Rectal smooth muscle tissue (tissue), 1 donor: ENCODE data around the gene MAOB.

Experiments used
- H3K27ac ChIP-seq: one replicate; pipeline ENCODE4 v1.7.0; 2013; ENCODE audit warnings: low read depth, low read length, inconsistent platforms
- H3K27me3 ChIP-seq: one replicate; pipeline ENCODE4 v1.7.0; 2013; ENCODE audit warnings: low read length; ENCODE audit not compliant: control insufficient read depth, insufficient read depth
- H3K36me3 ChIP-seq: one replicate; pipeline ENCODE4 v1.7.0; 2013; ENCODE audit warnings: low read length; ENCODE audit not compliant: control insufficient read depth, insufficient read depth
- H3K4me1 ChIP-seq: one replicate; pipeline ENCODE4 v1.7.0; 2013; ENCODE audit warnings: low read length; ENCODE audit not compliant: control insufficient read depth, insufficient read depth
- H3K4me3 ChIP-seq: one replicate; pipeline ENCODE4 v1.7.0; 2013; ENCODE audit warnings: low read length
- H3K9ac ChIP-seq: one replicate; pipeline ENCODE4 v1.7.0; 2013; ENCODE audit warnings: low read length

The MAOB gene

GRCh38 chrX:43878906-43879526, 3.2 kb downstream of the MAOB start:
- Histone ChIP-seq H3K4me1 (peaks cover 2% of the 10 kb centered on the region), H3K36me3 (no peaks in the 10 kb centered on the region), H3K27me3 (peaks cover 4% of the 10 kb centered on the region), H3K4me3 (no peak overlapping the region), H3K27ac (no peak overlapping the region), H3K9ac (no peak overlapping the region)

- no peak overlapping the region for H3K9ac ChIP-seq
- H3K4me1 ChIP-seq, result peaks cover 2% of the 10 kb centered on the region
- peaks cover 3% of the 10 kb centered on the region for H3K27me3 ChIP-seq
Measured at GRCh38 chrX:43876680-43877079, 5.6 kb downstream of the MAOB start.

GRCh38 chrX:43870758-43871419, 11.4 kb downstream of the MAOB start:
- H3K36me3 ChIP-seq, result no peaks in the 10 kb centered on the region
- H3K27me3 ChIP-seq, result no peaks in the 10 kb centered on the region
- H3K27ac ChIP-seq, result no peak overlapping the region
- H3K4me3 ChIP-seq, result no peak overlapping the region
- H3K4me1 ChIP-seq, result no peaks in the 10 kb centered on the region
- no peak overlapping the region for H3K9ac ChIP-seq

More at GRCh38 chrX:43876680-43877079, 5.6 kb downstream of the MAOB start:
- Histone ChIP-seq H3K4me3 (no peak overlapping the region), H3K36me3 (no peaks in the 10 kb centered on the region), H3K27ac (no peak overlapping the region)

- Histone ChIP-seq H3K27ac (no peak overlapping the region), H3K27me3 (no peaks in the 10 kb centered on the region), H3K9ac (no peak overlapping the region)
Measured at GRCh38 chrX:43870011-43870410, 12.2 kb downstream of the MAOB start.

GRCh38 chrX:43868791-43869190, 13.5 kb downstream of the MAOB start:
- no peak overlapping the region for H3K9ac ChIP-seq
- H3K4me1 ChIP-seq, result no peaks in the 10 kb centered on the region
- no peaks in the 10 kb centered on the region for H3K27me3 ChIP-seq
- H3K4me3 ChIP-seq, result no peak overlapping the region
- H3K36me3 ChIP-seq, result no peaks in the 10 kb centered on the region
- H3K27ac ChIP-seq, result no peak overlapping the region

More at GRCh38 chrX:43870011-43870410, 12.2 kb downstream of the MAOB start:
- no peaks in the 10 kb centered on the region for H3K4me1 ChIP-seq
- no peak overlapping the region for H3K4me3 ChIP-seq
- H3K36me3 ChIP-seq, result no peaks in the 10 kb centered on the region

GRCh38 chrX:43866423-43866822, 15.8 kb downstream of the MAOB start:
- Histone ChIP-seq H3K4me3 (no peak overlapping the region), H3K36me3 (no peaks in the 10 kb centered on the region), H3K27me3 (no peaks in the 10 kb centered on the region), H3K27ac (no peak overlapping the region), H3K4me1 (no peaks in the 10 kb centered on the region), H3K9ac (no peak overlapping the region)

- H3K4me1 ChIP-seq, result no peaks in the 10 kb centered on the region
- no peak overlapping the region for H3K4me3 ChIP-seq
- no peak overlapping the region for H3K27ac ChIP-seq
- no peak overlapping the region for H3K9ac ChIP-seq
- H3K27me3 ChIP-seq, result no peaks in the 10 kb centered on the region
- H3K36me3 ChIP-seq, result no peaks in the 10 kb centered on the region
Measured at GRCh38 chrX:43865791-43866190, 16.5 kb downstream of the MAOB start.

GRCh38 chrX:43862434-43862833, 19.8 kb downstream of the MAOB start:
- Histone ChIP-seq H3K27me3 (no peaks in the 10 kb centered on the region), H3K9ac (no peak overlapping the region), H3K36me3 (no peaks in the 10 kb centered on the region), H3K27ac (no peak overlapping the region), H3K4me1 (no peaks in the 10 kb centered on the region), H3K4me3 (no peak overlapping the region)

GRCh38 chrX:43861750-43862149, 20.5 kb downstream of the MAOB start:
- H3K27me3 ChIP-seq, result no peaks in the 10 kb centered on the region
- no peak overlapping the region for H3K9ac ChIP-seq
- H3K4me3 ChIP-seq, result no peak overlapping the region
- H3K27ac ChIP-seq, result no peak overlapping the region
- no peaks in the 10 kb centered on the region for H3K36me3 ChIP-seq
- no peaks in the 10 kb centered on the region for H3K4me1 ChIP-seq

GRCh38 chrX:43860646-43861370, 21.4 kb downstream of the MAOB start:
- no peaks in the 10 kb centered on the region for H3K27me3 ChIP-seq
- no peak overlapping the region for H3K4me3 ChIP-seq
- no peaks in the 10 kb centered on the region for H3K4me1 ChIP-seq
- H3K27ac ChIP-seq, result no peak overlapping the region
- H3K36me3 ChIP-seq, result no peaks in the 10 kb centered on the region
- H3K9ac ChIP-seq, result no peak overlapping the region

GRCh38 chrX:43853225-43853828, 28.9 kb downstream of the MAOB start:
- Histone ChIP-seq H3K36me3 (no peaks in the 10 kb centered on the region), H3K4me3 (no peak overlapping the region), H3K27me3 (peaks cover 3% of the 10 kb centered on the region), H3K9ac (no peak overlapping the region), H3K27ac (no peak overlapping the region), H3K4me1 (peaks cover 3% of the 10 kb centered on the region)

- Histone ChIP-seq H3K36me3 (no peaks in the 10 kb centered on the region), H3K4me3 (no peak overlapping the region), H3K27ac (no peak overlapping the region), H3K27me3 (peaks cover 3% of the 10 kb centered on the region), H3K4me1 (peaks cover 3% of the 10 kb centered on the region), H3K9ac (no peak overlapping the region)
Measured at GRCh38 chrX:43850629-43851028, 31.6 kb downstream of the MAOB start.
